ENCODE data around the gene IER2.
"Not testable (repeated sequence)": the region's sequence is repeated elsewhere in the genome, so short reads cannot be mapped to it uniquely, and the experiment has no call there.

The IER2 gene

GRCh38 chr19:13181747-13182388, 31.7 kb downstream of the IER2 start:
- no peak overlapping the region for H3K9ac ChIP-seq
- H3K4me1 ChIP-seq, result peaks cover 11% of the 10 kb centered on the region
- no peaks in the 10 kb centered on the region for H3K27me3 ChIP-seq (ENCODE audit: control insufficient read depth, insufficient read depth, low read length)
- no peaks in the 10 kb centered on the region for H3K79me2 ChIP-seq
- H3K4me3 ChIP-seq (ENCODE audit: low read depth, low read length), result no peak overlapping the region
- peak overlapping the region; percentile 60 for H2AFZ ChIP-seq
- no peaks in the 10 kb centered on the region for H3K36me3 ChIP-seq (ENCODE audit: control insufficient read depth, insufficient read depth, low read length)
- H3K4me2 ChIP-seq (ENCODE audit: low read length), result peak overlapping the region; percentile 58
- H3K9me3 ChIP-seq (ENCODE audit: control insufficient read depth, low read length), result no peaks in the 10 kb centered on the region
- H3K27ac ChIP-seq, result peak overlapping the region; percentile 64
- no peak for TF ChIP-seq CTCF (IDR thresholded peaks at IDR 0.05)

GRCh38 chr19:13184926-13185325, 34.7 kb downstream of the IER2 start:
- H3K27ac ChIP-seq; H3K36me3 ChIP-seq (ENCODE audit: control insufficient read depth, insufficient read depth, low read length); H3K27me3 ChIP-seq (ENCODE audit: control insufficient read depth, insufficient read depth, low read length); H3K79me2 ChIP-seq; H3K9ac ChIP-seq; H3K9me3 ChIP-seq (ENCODE audit: control insufficient read depth, low read length); H3K4me2 ChIP-seq (ENCODE audit: low read length); H3K4me3 ChIP-seq (ENCODE audit: low read depth, low read length); H2AFZ ChIP-seq: not testable (repeated sequence)
- peaks cover 11% of the 10 kb centered on the region for H3K4me1 ChIP-seq

GRCh38 chr19:13185763-13186657, 35.8 kb downstream of the IER2 start:
- H3K79me2 ChIP-seq; H3K4me2 ChIP-seq (ENCODE audit: low read length); H3K9ac ChIP-seq; H3K27me3 ChIP-seq (ENCODE audit: control insufficient read depth, insufficient read depth, low read length); H3K27ac ChIP-seq; H3K9me3 ChIP-seq (ENCODE audit: control insufficient read depth, low read length); H3K4me1 ChIP-seq; H3K36me3 ChIP-seq (ENCODE audit: control insufficient read depth, insufficient read depth, low read length); H3K4me3 ChIP-seq (ENCODE audit: low read depth, low read length); H2AFZ ChIP-seq: not testable (repeated sequence)

- H3K4me2 ChIP-seq (ENCODE audit: low read length); H3K9ac ChIP-seq; H3K79me2 ChIP-seq; H3K27ac ChIP-seq; H3K4me3 ChIP-seq (ENCODE audit: low read depth, low read length); H3K27me3 ChIP-seq (ENCODE audit: control insufficient read depth, insufficient read depth, low read length); H3K4me1 ChIP-seq; H2AFZ ChIP-seq; H3K9me3 ChIP-seq (ENCODE audit: control insufficient read depth, low read length); H3K36me3 ChIP-seq (ENCODE audit: control insufficient read depth, insufficient read depth, low read length): not testable (repeated sequence)
Measured at GRCh38 chr19:13186688-13187087, 36.5 kb downstream of the IER2 start.

DNA sequence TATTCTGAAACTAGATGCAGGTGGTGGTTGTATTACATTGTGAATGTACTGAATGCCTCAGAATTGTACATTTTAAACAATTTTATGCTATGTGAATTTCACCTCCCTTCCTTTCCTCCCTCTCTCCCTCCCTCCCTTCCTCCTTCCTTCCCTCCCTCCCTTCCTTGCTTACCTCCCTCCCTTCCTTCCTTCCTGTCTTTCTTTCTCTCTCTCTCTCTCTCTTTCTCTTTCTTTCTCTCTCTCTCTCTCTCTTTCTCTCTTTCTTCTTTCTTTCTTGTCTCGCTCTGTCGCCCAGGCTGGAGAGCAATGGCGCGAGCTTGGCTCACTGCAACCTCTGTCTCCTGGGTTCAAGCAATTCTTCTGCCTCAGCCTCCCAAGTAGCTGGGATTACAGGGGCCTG, 37.2 kb downstream of the IER2 start:
- Histone ChIP-seq H3K79me2 (no peaks in the 10 kb centered on the region), H3K4me1 (no peaks in the 10 kb centered on the region), H3K4me3 (ENCODE audit: low read depth, low read length) (no peak overlapping the region), H3K4me2 (ENCODE audit: low read length) (no peak overlapping the region), H3K27me3 (ENCODE audit: control insufficient read depth, insufficient read depth, low read length) (no peaks in the 10 kb centered on the region), H3K36me3 (ENCODE audit: control insufficient read depth, insufficient read depth, low read length) (no peaks in the 10 kb centered on the region), H3K27ac (no peak overlapping the region), H3K9ac (no peak overlapping the region), H3K9me3 (ENCODE audit: control insufficient read depth, low read length) (no peaks in the 10 kb centered on the region), H2AFZ (no peak overlapping the region)
- TF ChIP-seq CTCF (IDR thresholded peaks at IDR 0.05), result no peak

GRCh38 chr19:13189600-13189999, 39.4 kb downstream of the IER2 start:
- Histone ChIP-seq H3K4me2 (ENCODE audit: low read length) (no peak overlapping the region), H3K9ac (no peak overlapping the region), H3K4me3 (ENCODE audit: low read depth, low read length) (no peak overlapping the region), H2AFZ (no peak overlapping the region), H3K36me3 (ENCODE audit: control insufficient read depth, insufficient read depth, low read length) (no peaks in the 10 kb centered on the region), H3K27ac (no peak overlapping the region), H3K79me2 (no peaks in the 10 kb centered on the region), H3K27me3 (ENCODE audit: control insufficient read depth, insufficient read depth, low read length) (no peaks in the 10 kb centered on the region), H3K4me1 (no peaks in the 10 kb centered on the region), H3K9me3 (ENCODE audit: control insufficient read depth, low read length) (no peaks in the 10 kb centered on the region)
- TF ChIP-seq CTCF (IDR thresholded peaks at IDR 0.05), result no peak

All from parathyroid adenoma (tissue), 2 donors.